B cell (primary cell): ENCODE results near the gene IFNA17. TPM values are rescaled to one million over a fixed set of nuclear protein-coding genes. Genes with fewer than 3 reads are reported as not detected.
"Not testable (repeated sequence)": the region's sequence is repeated elsewhere in the genome, so short reads cannot be mapped to it uniquely, and the experiment has no call there.

Source experiments
- ATAC-seq: fragments of 200-7000 bp; cut with Tn5 transposase; one replicate; pipeline ENCODE4 v1.10.0; 2021; ENCODE audit warnings: low read depth, mild to moderate bottlenecking, moderate number of reproducible peaks, moderate library complexity
- CTCF ChIA-PET: fragments of 350-600 bp; sonication (Branson Sonifier 250); formaldehyde crosslinking; loops from one replicate; lab custom pipeline; 2021; ENCODE audit warnings: antibody characterized with exemption, inconsistent platforms; lab: Charles Lee
- POLR2A ChIA-PET: fragments of 350-600 bp; sonication (Branson Sonifier 250); formaldehyde crosslinking; loops from one replicate; lab custom pipeline; 2021; ENCODE audit warnings: antibody characterized with exemption; lab: Charles Lee
- DNase-seq: peaks from one replicate; pipeline ENCODE4 v3.0.0; 2013
- H2AFZ ChIP-seq: 2 replicates; pipeline ENCODE4 v1.6.1; 2012; ENCODE audit warnings: mild to moderate bottlenecking, low read depth, low read length; ENCODE audit not compliant: insufficient read depth, poor library complexity, severe bottlenecking
- H3K27ac ChIP-seq, 2 donors: 1 replicate in 1 of 2; 2 replicates in 1 of 2; pipeline ENCODE4 v1.5.1; 2012 to 2013; ENCODE audit warnings: low read length in 2 of 2, mild to moderate bottlenecking in 2 of 2, moderate library complexity in 1 of 2
- H3K27me3 ChIP-seq, 4 experiments: fragments of 200-600 bp in 1 of 4; sonication (generic) in 1 of 4; replicated peaks in 1 of 4; 1 replicate in 2 of 4; 2 replicates in 2 of 4; pipeline versions ENCODE4 v1.6.1 to v1.7.0; 2013 to 2016; ENCODE audit warnings: low read length in 3 of 4, mild to moderate bottlenecking in 2 of 4, mixed read lengths in 1 of 4, moderate library complexity in 1 of 4; ENCODE audit not compliant: insufficient read depth in 4 of 4, control insufficient read depth in 3 of 4; ENCODE audit errors: control extremely low read depth in 1 of 4
- H3K36me3 ChIP-seq, 2 experiments: replicated peaks in 1 of 2; 1 replicate in 1 of 2; 2 replicates in 1 of 2; pipeline versions ENCODE4 v1.6.1 to v1.7.1; 2013; ENCODE audit warnings: low read length in 1 of 2; ENCODE audit not compliant: insufficient read depth in 2 of 2, control insufficient read depth in 1 of 2; ENCODE audit errors: control extremely low read depth in 1 of 2, extremely low read depth in 1 of 2
- H3K4me1 ChIP-seq, 2 donors: fragments of 200-600 bp in 1 of 2; sonication (generic) in 1 of 2; 1 replicate in 1 of 2; 2 replicates in 1 of 2; pipeline versions ENCODE4 v1.5.1 to v1.6.1; 2013 to 2017; ENCODE audit warnings: low read length in 2 of 2; ENCODE audit not compliant: control insufficient read depth in 2 of 2, insufficient read depth in 2 of 2
- H3K4me2 ChIP-seq: replicated peaks from 2 replicates; pipeline ENCODE3; 2012; ENCODE audit warnings: mild to moderate bottlenecking, low read depth, low read length; ENCODE audit not compliant: poor library complexity, severe bottlenecking
- H3K4me3 ChIP-seq, 5 experiments: fragments of 200-600 bp in 1 of 5; sonication (generic) in 1 of 5; 1 replicate in 3 of 5; 2 replicates in 2 of 5; pipeline versions ENCODE4 v1.5.1 to v1.7.0; 2011 to 2016; ENCODE audit warnings: low read length in 4 of 5, mild to moderate bottlenecking in 4 of 5, low read depth in 2 of 5, control low read depth in 1 of 5, moderate library complexity in 1 of 5; ENCODE audit not compliant: insufficient read depth in 1 of 5; ENCODE audit errors: control extremely low read depth in 1 of 5, extremely low read depth in 1 of 5
- H3K79me2 ChIP-seq: fragments of 200-600 bp; sonication (generic); one replicate; pipeline ENCODE4 v1.6.0; 2016; ENCODE audit warnings: low read length; ENCODE audit not compliant: control insufficient read depth, insufficient read depth
- H3K9ac ChIP-seq: fragments of 200-600 bp; sonication (generic); 2 replicates; pipeline ENCODE4 v1.6.1; 2017; ENCODE audit warnings: mild to moderate bottlenecking, low read length, moderate library complexity
- H3K9me3 ChIP-seq, 3 donors: one replicate each; pipeline versions ENCODE4 v1.6.1 to v1.7.1; 2013; ENCODE audit warnings: low read length in 2 of 3; ENCODE audit not compliant: control insufficient read depth in 2 of 3, insufficient read depth in 1 of 3; ENCODE audit errors: control extremely low read depth in 1 of 3
- H4K20me1 ChIP-seq: 2 replicates; pipeline ENCODE4 v1.6.0; 2012; ENCODE audit warnings: mild to moderate bottlenecking, low read length; ENCODE audit not compliant: insufficient read depth, control insufficient read depth, poor library complexity, severe bottlenecking
- H3K27ac Mint-ChIP-seq: one replicate; pipeline ENCODE4 v1.8.0; 2021; ENCODE audit warnings: mixed read lengths
- H3K27me3 Mint-ChIP-seq: one replicate; pipeline ENCODE4 v1.8.0; 2021; ENCODE audit warnings: mixed read lengths
- H3K4me1 Mint-ChIP-seq: one replicate; pipeline ENCODE4 v1.8.0; 2021; ENCODE audit warnings: mixed read lengths
- H3K4me3 Mint-ChIP-seq: one replicate; pipeline ENCODE4 v1.8.0; 2021; ENCODE audit warnings: mixed read lengths
- H3K9me3 Mint-ChIP-seq: one replicate; pipeline ENCODE4 v1.8.0; 2022; ENCODE audit warnings: mixed read lengths; ENCODE audit not compliant: insufficient read depth
- EZH2 ChIP-seq: IDR thresholded peaks from 2 replicates; pipeline ENCODE4 v1.6.1; 2012; ENCODE audit warnings: borderline replicate concordance, low read depth, mild to moderate bottlenecking, moderate library complexity, low read length; ENCODE audit not compliant: insufficient read depth, poor library complexity, severe bottlenecking
- WGBS: methylation state at CpG from one replicate; pipeline ENCODE4 v1.1.5; 2013; ENCODE audit warnings: missing lambda C conversion rate; ENCODE audit not compliant: insufficient coverage; 5-methylcytosine and 5-hydroxymethylcytosine counted together
- intact Hi-C: fragments of 100-400 bp; cut with micrococcal nuclease; formaldehyde crosslinking; loops from one replicate; pipeline ENCODE4 v1.10.0; 2022
- polyA plus RNA-seq: library from polyadenylated mRNA; depleted of rRNA; stranded (reverse); fragments of >200 nt; gene quantifications from 2 replicates; pipeline ENCODE4 v1.2.3, GENCODE V29; 2012
- total RNA-seq, 2 donors: library from RNA; stranded (reverse); fragments of 120-200 nt in 1 of 2; gene quantifications; 1 replicate in 1 of 2; 2 replicates in 1 of 2; pipeline versions ENCODE4 v1.2.3 to v1.2.4, GENCODE V29; 2013 to 2022
- TF ChIP-seq, protein P1 (sequence below): fragments of 200-600 bp; IDR thresholded peaks from one replicate; pipeline ENCODE4 v1.8.0; 2022; ENCODE audit warnings: antibody characterized with exemption, mild to moderate bottlenecking

The IFNA17 gene
- total and polyA plus RNA-seq, 2 donors (not counting 1 experiment from before 2014, with no cell fraction given) = not detected

GRCh38 chr9:21235468-21236359 lies 7.7 kb upstream of the IFNA17 start:
- WGBS = 0% methylated on average over 2 of the region's 8 CpGs
- ATAC-seq (peak; percentile 63), DNase-seq (peak; percentile 62)
- H3K4me1 Mint-ChIP-seq, H4K20me1 ChIP-seq, H3K4me3 ChIP-seq, POLR2A ChIA-PET, H3K27ac ChIP-seq, H3K9ac ChIP-seq, H3K4me1 ChIP-seq, H3K36me3 ChIP-seq, H3K79me2 ChIP-seq, H3K4me3 Mint-ChIP-seq, H3K9me3 ChIP-seq, H3K27me3 ChIP-seq, H3K9me3 Mint-ChIP-seq, H3K27ac Mint-ChIP-seq: not testable (repeated sequence)
- peaks cover 16% of the 10 kb centered on the region for H3K27me3 Mint-ChIP-seq
- Histone ChIP-seq H2AFZ (peak overlapping the region; percentile 45), H3K4me2 (peak overlapping the region; percentile 19)
- CTCF ChIA-PET = interaction anchor here (0.8 to 2.1 kb wide), 14 partner anchors 14 to 564 kb away, joined by 3 to 11 read pairs (median 4); no protein-coding TSS in a partner anchor
- intact Hi-C loops = loop anchor here (1.0 kb wide), 1 partner anchor 554 kb away; no protein-coding TSS in a partner anchor
- TF ChIP-seq, protein P1, sequence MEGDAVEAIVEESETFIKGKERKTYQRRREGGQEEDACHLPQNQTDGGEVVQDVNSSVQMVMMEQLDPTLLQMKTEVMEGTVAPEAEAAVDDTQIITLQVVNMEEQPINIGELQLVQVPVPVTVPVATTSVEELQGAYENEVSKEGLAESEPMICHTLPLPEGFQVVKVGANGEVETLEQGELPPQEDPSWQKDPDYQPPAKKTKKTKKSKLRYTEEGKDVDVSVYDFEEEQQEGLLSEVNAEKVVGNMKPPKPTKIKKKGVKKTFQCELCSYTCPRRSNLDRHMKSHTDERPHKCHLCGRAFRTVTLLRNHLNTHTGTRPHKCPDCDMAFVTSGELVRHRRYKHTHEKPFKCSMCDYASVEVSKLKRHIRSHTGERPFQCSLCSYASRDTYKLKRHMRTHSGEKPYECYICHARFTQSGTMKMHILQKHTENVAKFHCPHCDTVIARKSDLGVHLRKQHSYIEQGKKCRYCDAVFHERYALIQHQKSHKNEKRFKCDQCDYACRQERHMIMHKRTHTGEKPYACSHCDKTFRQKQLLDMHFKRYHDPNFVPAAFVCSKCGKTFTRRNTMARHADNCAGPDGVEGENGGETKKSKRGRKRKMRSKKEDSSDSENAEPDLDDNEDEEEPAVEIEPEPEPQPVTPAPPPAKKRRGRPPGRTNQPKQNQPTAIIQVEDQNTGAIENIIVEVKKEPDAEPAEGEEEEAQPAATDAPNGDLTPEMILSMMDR = peak; percentile 64

DNA sequence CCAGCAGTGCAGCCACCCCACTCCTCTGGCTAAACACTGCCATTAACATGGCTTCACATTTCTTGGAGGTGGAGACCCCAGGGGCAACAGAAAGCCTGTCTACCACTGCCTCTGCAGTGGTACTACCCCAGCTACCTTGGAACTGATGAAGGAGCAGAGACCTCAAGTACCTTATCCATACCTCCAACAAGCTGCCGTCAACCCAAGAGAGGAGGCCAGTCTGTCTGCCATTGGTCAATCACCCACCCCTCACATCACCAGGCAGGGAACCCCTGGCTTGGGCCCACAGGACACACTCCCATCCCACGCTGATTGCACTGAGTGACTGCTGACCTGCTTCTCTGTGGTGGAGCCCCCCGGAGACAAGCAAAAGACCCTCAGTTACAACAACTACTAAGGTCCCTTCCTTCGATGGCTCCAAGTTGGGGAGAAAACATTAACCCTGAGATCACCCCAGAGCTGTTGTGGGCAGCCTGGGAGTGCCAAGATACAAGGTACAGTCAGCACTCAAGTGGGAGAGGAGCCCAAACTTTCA lies 6.2 kb upstream of the IFNA17 start:
- ATAC-seq (no peak), DNase-seq (no peak)
- H3K27ac ChIP-seq = no peak overlapping the region
- H2AFZ ChIP-seq = no peak overlapping the region
- ChIA-PET POLR2A (no interaction called here), CTCF (interaction anchor here (0.8 to 2.1 kb wide), 2 partner anchors 10 to 15 kb away, joined by 3 to 6 read pairs; no protein-coding TSS in a partner anchor)
- H3K79me2 ChIP-seq = no peaks in the 10 kb centered on the region
- Mint-ChIP-seq H3K4me3 (no peak overlapping the region), H3K9me3 (no peaks in the 10 kb centered on the region), H3K27me3 (peaks cover 16% of the 10 kb centered on the region), H3K27ac (no peak overlapping the region), H3K4me1 (peaks cover 6% of the 10 kb centered on the region)
- no peaks in the 10 kb centered on the region for H3K4me1 ChIP-seq
- TF ChIP-seq, protein P1 = no peak
- no peak for TF ChIP-seq EZH2
- intact Hi-C loops = no loop called here
- no peak overlapping the region for H3K4me3 ChIP-seq
- H3K9me3 ChIP-seq = no peaks in the 10 kb centered on the region
- no peak overlapping the region for H3K9ac ChIP-seq
- no peaks in the 10 kb centered on the region for H3K36me3 ChIP-seq
- WGBS = 85% methylated on average over 3 of the region's 4 CpGs
- H3K27me3 ChIP-seq = no peaks in the 10 kb centered on the region
- no peak overlapping the region for H3K4me2 ChIP-seq
- no peaks in the 10 kb centered on the region for H4K20me1 ChIP-seq
